ENCODE measurements around the gene ZNF543.

Gene ZNF543

GRCh38 chr19:57350877-57351805 is 30.9 kb downstream of the ZNF543 start, which contains the start of gene ZNF304:
Gene ZNF304 (plus strand): TSS chr19:57351271. CDS start chr19:57351665, 394 bp downstream.
- no peak for TF ChIP-seq GATA2 (IDR thresholded peaks at IDR 0.05; ENCODE audit: low read depth, low read length)
- TF ChIP-seq GATA3 (IDR thresholded peaks at IDR 0.05; ENCODE audit: low read depth, low read length) = no peak

- no peak for TF ChIP-seq GATA3 (IDR thresholded peaks at IDR 0.05; ENCODE audit: low read depth, low read length)
- TF ChIP-seq GATA2 (IDR thresholded peaks at IDR 0.05; ENCODE audit: low read depth, low read length) = no peak
Measured at GRCh38 chr19:57351867-57352266, 31.6 kb downstream of the ZNF543 start.

DNA sequence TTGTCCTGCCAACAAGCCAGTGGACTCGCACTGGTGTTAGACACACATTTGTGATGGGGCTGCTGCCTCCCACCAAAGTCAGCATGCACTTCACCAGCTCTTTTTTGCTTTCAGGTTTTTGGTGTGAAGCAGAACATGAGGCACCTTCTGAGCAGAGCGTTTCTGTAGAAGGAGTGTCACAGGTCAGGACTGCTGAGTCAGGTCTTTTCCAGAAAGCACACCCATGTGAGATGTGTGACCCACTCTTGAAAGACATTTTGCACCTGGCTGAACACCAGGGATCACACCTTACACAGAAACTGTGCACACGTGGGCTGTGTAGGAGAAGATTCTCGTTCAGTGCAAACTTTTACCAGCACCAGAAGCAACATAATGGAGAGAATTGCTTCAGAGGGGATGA is 35.6 kb downstream of the ZNF543 start:
- TF ChIP-seq GATA3 (IDR thresholded peaks at IDR 0.05; ENCODE audit: low read depth, low read length) = no peak
- no peak for TF ChIP-seq GATA2 (IDR thresholded peaks at IDR 0.05; ENCODE audit: low read depth, low read length)

DNA sequence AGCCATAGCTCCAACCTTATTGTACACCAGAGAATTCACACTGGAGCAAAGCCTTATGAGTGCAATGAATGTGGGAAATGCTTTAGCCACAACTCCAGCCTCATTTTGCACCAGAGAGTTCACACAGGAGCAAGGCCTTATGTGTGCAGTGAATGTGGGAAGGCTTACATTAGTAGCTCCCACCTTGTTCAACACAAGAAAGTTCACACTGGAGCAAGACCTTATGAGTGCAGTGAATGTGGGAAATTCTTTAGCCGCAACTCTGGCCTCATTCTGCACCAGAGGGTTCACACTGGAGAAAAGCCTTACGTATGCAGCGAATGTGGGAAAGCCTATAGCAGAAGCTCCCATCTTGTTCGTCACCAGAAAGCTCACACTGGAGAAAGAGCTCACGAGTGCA is 37.1 kb downstream of the ZNF543 start:
- TF ChIP-seq GATA3 (IDR thresholded peaks at IDR 0.05; ENCODE audit: low read depth, low read length) (no peak), GATA2 (IDR thresholded peaks at IDR 0.05; ENCODE audit: low read depth, low read length) (no peak)

- no peak for TF ChIP-seq GATA2 (IDR thresholded peaks at IDR 0.05; ENCODE audit: low read depth, low read length)
- TF ChIP-seq GATA3 (IDR thresholded peaks at IDR 0.05; ENCODE audit: low read depth, low read length) = no peak
Measured at GRCh38 chr19:57359300-57359699, 39.0 kb downstream of the ZNF543 start.

GRCh38 chr19:57362419-57362818 is 42.1 kb downstream of the ZNF543 start:
- no peak for TF ChIP-seq GATA2 (IDR thresholded peaks at IDR 0.05; ENCODE audit: low read depth, low read length)
- TF ChIP-seq GATA3 (IDR thresholded peaks at IDR 0.05; ENCODE audit: low read depth, low read length) = no peak

DNA sequence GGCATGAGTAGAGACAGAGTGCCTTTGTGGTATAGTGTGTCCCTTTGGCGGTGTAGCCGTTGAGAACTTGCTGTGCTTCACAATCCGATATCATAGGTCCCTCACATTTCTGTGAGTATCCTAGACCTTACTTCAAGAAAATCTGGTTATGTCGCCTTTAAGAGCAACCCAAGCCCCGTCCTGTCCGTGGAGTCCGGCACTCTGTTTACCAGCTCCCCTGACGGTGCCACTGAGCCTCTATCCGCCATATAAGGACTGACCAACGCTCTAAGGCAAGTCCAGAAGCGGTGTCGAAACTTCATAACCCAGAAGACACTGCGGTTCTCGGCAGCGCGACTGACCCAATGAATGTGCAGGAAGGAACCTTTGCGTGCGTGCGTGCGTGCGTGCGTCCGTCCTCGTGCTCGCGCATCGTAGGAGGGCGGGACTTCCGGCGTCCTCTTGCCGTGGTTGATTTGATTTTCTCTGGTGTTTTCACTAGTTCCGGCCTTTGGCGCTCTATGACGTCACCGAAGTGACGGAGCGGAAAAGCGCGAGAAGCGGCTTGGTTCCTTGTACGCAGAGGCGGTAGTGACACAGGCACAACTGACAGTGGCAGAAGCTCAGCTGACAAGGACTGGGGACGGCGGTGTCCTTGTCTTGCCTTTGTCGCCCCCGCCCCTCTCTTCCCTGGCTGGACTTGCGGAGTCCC is 42.9 kb downstream of the ZNF543 start, which contains the start of the genes TRAPPC2B and ZNF547:
TRAPPC2B (plus strand) TSS at position 555 of the 691 bp plus-strand sequence. CDS start 1,283 bp downstream, outside the sequence.
ZNF547 (plus strand) TSS at position 555 of the 691 bp plus-strand sequence. CDS start 5,005 bp downstream, outside the sequence.
- no peak for TF ChIP-seq GATA2 (IDR thresholded peaks at IDR 0.05; ENCODE audit: low read depth, low read length)
- TF ChIP-seq GATA3 (IDR thresholded peaks at IDR 0.05; ENCODE audit: low read depth, low read length) = no peak

- TF ChIP-seq GATA2 (IDR thresholded peaks at IDR 0.05; ENCODE audit: low read depth, low read length) (no peak), GATA3 (IDR thresholded peaks at IDR 0.05; ENCODE audit: low read depth, low read length) (no peak)
Measured at GRCh38 chr19:57363688-57364181, 43.5 kb downstream of the ZNF543 start.

GRCh38 chr19:57366776-57367175 is 46.5 kb downstream of the ZNF543 start:
- TF ChIP-seq GATA3 (IDR thresholded peaks at IDR 0.05; ENCODE audit: low read depth, low read length) (no peak), GATA2 (IDR thresholded peaks at IDR 0.05; ENCODE audit: low read depth, low read length) (no peak)

GRCh38 chr19:57374179-57374578 is 53.9 kb downstream of the ZNF543 start:
- TF ChIP-seq GATA3 (IDR thresholded peaks at IDR 0.05; ENCODE audit: low read depth, low read length) (no peak), GATA2 (IDR thresholded peaks at IDR 0.05; ENCODE audit: low read depth, low read length) (no peak)

DNA sequence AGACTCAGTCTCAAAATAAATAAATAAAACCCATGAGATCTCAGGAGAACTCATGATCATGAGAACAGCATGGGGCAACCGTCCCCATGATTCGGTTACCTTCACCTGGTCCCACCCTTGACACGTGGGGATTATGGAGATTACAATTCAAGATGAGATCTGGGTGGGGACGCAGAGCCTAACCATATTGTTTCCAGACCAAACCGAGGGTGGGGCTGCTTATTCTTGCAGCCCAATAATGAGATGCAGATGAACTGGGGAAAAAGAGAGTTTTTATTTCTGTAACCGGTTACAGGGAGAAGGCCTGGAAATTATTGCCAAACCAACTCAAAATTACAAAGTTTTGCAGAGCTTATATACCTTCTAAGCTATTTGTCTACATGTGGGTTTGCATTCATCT is 55.9 kb downstream of the ZNF543 start:
- TF ChIP-seq GATA3 (IDR thresholded peaks at IDR 0.05; ENCODE audit: low read depth, low read length) = no peak
- TF ChIP-seq GATA2 (IDR thresholded peaks at IDR 0.05; ENCODE audit: low read depth, low read length) = no peak

- TF ChIP-seq GATA3 (IDR thresholded peaks at IDR 0.05; ENCODE audit: low read depth, low read length) (no peak), GATA2 (IDR thresholded peaks at IDR 0.05; ENCODE audit: low read depth, low read length) (no peak)
Measured at GRCh38 chr19:57377498-57378146, 57.4 kb downstream of the ZNF543 start.

All from SH-SY5Y (cell line).